LNCaP clone FGC (cell line): ENCODE data around the gene FRMD4A.
"Not testable (repeated sequence)": the region's sequence is repeated elsewhere in the genome, so short reads cannot be mapped to it uniquely, and the experiment has no call there.

Source experiments
- DNase-seq: peaks from one replicate; pipeline ENCODE4 v3.0.0-alpha.2; 2011; ENCODE audit warnings: low read depth
- H3K4me3 ChIP-seq: 2 replicates; pipeline ENCODE4 v1.5.1; 2011; ENCODE audit warnings: mild to moderate bottlenecking, low read depth, low read length, control low read depth
- TF ChIP-seq, protein P1 (sequence below): IDR thresholded peaks from 2 replicates; pipeline ENCODE4 v1.5.1; 2012; ENCODE audit warnings: mild to moderate bottlenecking; ENCODE audit not compliant: control insufficient read depth, insufficient read depth; ENCODE audit errors: extremely low read depth

Gene FRMD4A

DNA sequence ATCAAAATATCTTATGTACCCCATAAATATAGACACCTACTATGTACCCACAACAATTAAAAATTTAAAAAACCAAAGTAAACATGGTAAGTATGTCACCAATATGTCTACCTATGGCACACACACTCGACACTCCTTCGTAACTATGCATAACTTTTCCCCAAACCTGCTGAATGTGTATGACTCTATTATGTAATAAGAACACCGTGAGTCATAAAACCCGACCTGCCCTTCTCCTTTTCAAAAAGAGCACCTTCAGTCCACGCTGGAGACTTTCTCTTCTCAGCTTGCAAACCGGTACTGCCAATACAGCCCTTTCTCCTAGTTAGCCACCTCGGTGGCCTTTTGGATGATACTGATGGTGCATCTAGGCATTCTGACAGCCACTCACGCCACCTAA, 557.7 kb downstream of the FRMD4A start:
- no peak overlapping the region for H3K4me3 ChIP-seq
- no peak for DNase-seq
- TF ChIP-seq, protein P1, sequence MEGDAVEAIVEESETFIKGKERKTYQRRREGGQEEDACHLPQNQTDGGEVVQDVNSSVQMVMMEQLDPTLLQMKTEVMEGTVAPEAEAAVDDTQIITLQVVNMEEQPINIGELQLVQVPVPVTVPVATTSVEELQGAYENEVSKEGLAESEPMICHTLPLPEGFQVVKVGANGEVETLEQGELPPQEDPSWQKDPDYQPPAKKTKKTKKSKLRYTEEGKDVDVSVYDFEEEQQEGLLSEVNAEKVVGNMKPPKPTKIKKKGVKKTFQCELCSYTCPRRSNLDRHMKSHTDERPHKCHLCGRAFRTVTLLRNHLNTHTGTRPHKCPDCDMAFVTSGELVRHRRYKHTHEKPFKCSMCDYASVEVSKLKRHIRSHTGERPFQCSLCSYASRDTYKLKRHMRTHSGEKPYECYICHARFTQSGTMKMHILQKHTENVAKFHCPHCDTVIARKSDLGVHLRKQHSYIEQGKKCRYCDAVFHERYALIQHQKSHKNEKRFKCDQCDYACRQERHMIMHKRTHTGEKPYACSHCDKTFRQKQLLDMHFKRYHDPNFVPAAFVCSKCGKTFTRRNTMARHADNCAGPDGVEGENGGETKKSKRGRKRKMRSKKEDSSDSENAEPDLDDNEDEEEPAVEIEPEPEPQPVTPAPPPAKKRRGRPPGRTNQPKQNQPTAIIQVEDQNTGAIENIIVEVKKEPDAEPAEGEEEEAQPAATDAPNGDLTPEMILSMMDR, result no peak

DNA sequence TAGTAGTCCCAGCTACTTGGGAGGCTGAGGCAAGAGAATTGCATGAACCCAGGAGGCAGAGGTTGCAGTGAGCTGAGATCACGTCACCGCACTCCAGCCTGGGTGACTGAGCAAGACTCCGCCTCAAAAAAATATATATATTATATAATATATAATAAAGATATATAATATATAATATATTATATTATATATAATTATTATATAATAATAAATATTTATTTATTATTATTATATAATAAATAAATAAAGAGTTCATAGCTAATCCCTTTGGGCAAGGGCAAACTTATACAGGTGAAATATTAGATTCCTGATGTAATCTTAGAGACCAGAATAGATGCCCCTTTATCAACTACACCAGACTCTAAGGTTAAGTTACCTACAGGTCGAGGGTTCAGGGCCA, 558.7 kb downstream of the FRMD4A start:
- TF ChIP-seq, protein P1, result no peak
- no peak for DNase-seq
- H3K4me3 ChIP-seq, result no peak overlapping the region

DNA sequence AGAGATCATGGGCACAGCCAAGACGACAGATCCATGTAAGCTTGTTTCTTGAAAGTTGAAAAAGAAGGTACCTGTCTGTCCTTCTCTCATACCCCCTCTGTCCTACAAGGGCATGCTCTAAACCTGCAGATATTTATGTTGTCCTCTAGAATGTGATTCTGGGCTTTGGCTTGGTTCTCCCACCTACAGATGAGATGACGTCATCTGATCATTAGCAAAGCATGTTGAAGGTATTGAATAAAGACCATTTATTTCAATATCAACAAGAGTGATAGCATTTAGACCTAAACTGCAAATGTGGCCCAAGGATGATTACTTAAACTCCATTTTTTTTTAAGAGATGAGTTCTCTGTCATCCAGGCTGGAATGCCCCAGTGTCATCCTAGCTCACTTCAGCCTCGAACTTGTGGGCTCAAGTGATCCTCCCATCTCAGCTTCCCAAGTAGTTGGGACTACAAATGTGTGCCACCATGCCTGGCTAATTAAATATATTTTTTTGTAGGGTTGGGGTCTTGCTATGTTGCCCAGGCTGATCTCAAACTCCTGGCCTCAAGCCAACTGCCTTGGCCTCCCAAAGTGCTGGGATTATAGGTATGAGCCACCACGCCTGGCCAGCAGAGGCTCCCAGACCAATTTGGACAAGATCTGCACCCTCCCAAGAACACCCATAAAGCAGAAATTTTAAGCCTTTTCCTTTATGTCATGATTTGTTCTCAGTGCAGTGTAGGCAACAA, 559.8 kb downstream of the FRMD4A start:
- no peak overlapping the region for H3K4me3 ChIP-seq
- TF ChIP-seq, protein P1, result no peak
- no peak for DNase-seq

DNA sequence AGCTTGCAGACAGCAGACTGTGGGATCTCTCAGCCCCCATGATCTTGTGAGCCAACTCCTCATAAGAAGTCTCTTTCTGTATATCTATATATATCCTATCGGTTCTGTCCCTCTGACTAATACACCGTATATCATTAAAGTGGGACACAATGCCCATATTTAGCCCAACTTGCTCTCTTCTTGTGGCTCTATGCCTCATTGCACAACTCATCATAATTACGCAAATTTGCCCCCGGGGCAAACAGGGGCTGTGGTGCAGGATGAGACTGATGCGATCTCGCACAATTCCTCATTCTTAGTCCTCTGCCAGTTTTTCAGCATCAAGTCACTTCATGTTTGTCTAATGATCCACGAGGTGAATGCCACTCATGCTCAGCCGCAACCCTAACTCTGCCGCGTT, 560.8 kb downstream of the FRMD4A start:
- no peak overlapping the region for H3K4me3 ChIP-seq
- TF ChIP-seq, protein P1, result no peak
- DNase-seq, result no peak

DNA sequence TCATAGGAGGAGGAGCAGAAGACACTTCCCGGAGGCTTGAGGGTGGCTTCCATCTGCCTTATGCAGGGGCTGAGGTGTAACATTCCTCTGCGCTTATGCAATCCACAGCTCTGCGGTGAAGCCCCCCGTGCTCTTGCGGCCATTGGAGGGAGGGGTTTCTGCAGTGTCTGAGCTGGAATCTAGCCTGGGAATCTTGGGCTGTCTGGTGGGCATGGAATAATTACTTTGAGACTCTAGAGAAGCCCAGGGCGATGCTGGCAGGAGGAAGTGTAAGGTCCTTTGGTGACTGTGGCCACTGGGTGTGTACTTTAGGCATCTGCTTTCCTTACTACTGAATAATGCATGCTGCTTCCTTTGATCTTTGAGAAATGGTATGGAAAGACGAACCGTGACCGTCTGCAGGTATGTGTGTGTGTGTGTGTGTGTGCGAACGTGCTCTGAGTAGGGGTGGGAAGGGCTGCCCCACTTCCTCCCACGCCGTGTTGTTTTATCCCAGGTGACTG, 563.0 kb downstream of the FRMD4A start:
- H3K4me3 ChIP-seq, result no peak overlapping the region
- DNase-seq, result no peak
- TF ChIP-seq, protein P1, result no peak

DNA sequence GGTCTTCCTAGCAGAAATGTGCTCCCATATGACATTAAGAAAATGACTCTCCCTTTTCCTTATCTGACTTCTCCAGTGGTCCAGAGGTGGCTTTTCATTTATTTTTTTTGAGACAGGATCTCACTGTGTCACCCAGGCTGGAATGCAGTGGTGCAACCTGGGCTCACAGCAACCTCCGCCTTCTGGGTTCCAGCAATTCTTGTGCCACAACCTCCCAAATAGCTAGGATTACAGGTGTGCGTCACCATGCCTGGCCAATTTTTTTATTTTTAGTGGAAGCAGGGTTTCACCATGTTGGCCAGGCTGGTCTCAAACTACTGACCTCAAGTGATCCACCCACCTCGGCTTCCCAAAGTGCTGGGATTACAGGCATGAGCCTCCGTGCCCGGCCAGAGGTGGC, 563.6 kb downstream of the FRMD4A start:
- DNase-seq, H3K4me3 ChIP-seq: not testable (repeated sequence)

DNA sequence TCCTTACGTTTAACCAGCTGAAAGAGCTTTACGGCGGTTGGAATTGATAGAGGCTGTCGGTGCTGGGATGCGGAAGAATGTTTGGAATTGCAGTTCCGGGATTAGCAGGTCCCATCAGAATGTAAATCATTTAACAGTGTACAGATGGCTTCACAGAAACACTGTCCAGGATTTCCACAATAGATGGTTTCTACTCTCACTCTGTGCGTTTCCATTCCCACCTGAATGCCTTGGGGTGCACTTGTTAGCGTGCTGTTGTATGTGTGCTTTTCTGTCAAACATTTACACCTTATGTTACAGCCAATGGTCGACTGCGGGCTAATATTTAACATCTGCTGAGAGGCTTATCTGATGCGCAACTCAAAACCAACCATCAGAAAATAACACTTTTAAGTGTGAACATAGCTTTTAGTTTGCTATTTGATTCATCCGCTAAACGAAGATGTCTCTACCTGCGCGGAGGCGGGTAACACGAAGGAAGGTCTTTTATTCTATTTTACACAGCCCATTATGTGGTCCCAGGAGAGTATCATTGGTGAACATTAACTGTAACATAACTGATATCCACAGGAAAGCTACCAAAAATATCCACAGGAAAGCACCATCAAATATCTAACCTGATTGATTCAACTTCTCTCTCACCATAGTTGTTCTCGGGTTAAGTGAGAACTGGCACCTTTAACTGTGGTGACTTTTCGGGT, 564.9 kb downstream of the FRMD4A start:
- TF ChIP-seq, protein P1, result no peak
- no peak for DNase-seq
- no peak overlapping the region for H3K4me3 ChIP-seq
